Measurements from ENCODE around the gene SLC7A6OS.

Gene SLC7A6OS

DNA sequence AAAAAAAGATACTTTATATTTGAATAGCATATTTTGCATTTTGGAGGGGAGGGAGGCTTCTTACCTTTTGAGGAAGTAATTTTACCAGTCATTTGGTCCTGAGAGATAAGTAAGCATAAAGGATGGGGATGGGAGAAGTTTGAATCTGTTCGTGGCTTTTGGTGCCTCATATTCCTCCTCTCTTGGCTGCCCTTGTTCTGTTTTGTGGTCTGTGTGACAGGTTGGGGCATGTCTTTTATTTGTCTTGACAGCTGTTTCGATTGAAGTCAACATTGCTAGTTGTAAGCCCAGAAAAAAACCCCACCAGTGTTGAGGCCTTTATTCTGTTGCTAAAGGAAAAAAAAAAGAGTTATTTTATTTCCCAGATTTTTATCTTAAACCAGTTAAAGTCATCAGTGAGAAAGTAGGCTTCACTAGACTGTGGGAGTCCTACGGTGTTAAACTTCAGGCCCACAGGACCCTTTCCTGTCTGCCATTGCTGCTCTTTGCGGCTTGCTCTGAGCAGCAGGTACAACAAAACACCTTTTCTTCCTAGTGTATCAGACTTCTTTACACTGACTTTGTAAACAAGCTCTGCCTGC is 35.0 kb downstream of the SLC7A6OS start:
- DNase-seq, result no peak

DNA sequence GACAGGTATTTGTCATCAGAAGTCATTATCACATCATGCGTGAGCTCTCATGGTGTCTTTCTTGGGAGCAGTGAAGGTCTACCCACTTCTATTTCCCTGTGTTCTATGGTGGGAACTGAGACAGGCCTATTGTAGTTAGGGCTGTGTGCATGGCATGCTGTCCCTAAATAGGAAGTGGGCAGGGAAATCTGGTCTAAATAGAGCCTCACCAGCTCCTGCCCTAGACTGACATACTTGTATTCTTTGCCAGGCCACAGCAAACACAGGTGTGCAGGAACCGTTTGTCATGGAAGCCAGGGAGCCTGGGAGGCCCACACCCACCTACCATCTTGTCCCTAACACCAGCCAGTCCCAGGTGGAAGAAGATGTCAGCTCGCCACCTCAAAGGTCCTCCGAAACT is 36.3 kb downstream of the SLC7A6OS start:
- no peak for DNase-seq

DNA sequence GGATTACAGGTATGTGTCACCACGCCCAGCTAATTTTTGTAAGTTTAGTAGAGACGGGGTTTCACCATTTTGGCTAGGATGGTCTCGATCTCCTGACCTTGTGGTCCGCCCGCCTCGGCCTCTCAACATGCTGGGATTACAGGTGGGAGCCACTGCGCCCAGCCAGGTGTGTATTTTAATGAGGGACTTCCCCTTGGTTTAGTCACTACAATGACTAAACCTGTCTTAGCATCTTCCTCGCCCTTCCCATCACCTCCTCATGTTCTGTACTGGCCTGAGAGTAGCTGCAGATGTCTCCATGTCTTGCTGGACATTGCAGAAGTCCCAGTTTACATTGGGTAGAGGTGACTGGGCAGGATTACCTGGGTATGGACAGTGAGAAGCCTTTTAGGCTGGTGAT is 36.9 kb downstream of the SLC7A6OS start:
- no peak for DNase-seq

DNA sequence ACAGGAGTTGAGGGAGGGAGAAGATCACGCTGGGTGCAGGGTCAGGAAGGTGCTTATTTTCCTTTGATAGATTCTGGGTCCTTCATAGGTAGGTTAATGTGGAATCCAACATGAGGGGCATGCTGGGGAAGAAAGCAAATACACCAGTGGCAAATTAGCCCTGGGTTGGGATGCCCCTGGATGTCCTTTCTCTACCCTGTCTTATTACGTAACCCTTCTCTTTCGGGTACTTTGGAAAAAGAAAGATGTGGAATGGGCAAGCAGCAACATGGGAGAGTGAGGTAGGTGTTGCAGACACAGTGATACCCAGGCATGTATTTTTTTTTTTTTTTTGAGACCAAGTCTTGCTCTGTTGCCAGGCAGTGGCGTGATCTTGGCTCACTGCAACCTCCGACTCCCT is 37.3 kb downstream of the SLC7A6OS start:
- DNase-seq, result no peak

DNA sequence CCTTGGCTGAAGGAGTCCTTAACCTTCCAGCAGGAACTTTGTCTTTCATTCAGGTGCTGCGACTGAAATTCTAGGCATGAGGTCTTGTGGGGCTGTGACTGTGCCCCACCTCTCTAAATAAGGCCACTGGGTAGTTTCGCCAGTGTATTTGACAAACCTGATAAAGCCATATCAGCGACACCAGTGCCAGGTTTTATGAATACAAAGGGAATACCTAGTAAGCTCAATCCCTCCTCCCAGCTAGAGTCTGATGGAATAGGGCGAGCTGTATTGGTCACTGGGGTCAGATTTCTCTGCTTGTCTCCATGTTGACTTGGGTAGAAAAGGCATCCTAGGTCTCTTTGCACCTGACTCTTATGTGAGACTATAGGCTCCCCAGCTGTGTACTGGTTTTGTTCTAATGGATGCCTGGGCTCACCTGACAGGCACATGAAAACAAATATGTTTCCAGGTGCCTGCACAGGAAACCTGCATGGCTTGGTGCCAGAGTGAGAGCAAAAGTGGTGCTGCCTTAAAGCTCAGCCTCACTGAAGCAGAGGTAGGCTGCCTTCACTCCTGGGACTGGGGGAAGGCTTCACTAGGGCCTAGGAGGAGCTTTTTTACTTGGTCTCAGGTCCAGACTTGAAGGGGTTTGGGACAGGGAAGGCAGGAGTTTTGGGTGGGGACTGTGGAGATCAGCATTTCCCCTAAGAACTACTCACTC is 38.1 kb downstream of the SLC7A6OS start:
- no peak for DNase-seq

DNA sequence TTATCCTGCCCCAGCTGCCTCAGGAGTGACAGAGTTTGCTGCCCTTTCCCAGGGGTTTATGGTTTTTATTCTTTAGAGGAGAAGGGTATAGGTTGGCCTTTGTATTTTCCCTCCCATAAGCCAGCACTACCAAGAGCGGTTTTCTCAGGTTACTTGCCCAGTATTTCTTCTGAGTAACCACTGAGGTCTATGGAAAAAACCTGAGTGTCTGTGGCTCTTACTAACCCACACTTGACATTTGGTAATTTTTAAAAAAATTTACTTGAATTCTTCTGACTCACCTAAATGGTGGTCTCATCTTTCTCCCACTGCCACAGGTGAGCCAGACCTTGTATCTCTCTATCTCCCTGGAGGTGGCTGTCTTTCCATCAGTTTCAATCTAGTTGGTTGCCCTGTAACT is 40.4 kb downstream of the SLC7A6OS start:
- no peak for DNase-seq

DNA sequence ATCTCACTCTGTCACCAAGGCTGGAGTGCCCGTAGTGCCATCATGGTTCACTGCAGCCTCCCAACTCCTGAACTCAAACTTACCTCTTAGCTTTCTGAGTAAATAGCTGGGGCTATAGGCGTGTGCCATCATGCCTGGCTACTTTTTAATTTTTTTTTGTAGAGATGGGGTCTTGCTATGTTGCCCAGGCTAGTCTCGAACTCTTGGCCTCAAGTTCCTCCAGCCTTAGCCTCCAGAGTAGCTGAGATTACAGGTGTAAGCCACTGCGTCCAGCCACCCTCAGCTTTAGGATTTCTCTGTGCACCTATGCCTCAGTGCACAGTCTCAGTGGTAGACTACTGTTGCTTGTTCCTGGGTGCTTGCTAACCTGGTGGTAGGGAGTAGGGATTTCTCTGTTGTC is 41.0 kb downstream of the SLC7A6OS start:
- no peak for DNase-seq

DNA sequence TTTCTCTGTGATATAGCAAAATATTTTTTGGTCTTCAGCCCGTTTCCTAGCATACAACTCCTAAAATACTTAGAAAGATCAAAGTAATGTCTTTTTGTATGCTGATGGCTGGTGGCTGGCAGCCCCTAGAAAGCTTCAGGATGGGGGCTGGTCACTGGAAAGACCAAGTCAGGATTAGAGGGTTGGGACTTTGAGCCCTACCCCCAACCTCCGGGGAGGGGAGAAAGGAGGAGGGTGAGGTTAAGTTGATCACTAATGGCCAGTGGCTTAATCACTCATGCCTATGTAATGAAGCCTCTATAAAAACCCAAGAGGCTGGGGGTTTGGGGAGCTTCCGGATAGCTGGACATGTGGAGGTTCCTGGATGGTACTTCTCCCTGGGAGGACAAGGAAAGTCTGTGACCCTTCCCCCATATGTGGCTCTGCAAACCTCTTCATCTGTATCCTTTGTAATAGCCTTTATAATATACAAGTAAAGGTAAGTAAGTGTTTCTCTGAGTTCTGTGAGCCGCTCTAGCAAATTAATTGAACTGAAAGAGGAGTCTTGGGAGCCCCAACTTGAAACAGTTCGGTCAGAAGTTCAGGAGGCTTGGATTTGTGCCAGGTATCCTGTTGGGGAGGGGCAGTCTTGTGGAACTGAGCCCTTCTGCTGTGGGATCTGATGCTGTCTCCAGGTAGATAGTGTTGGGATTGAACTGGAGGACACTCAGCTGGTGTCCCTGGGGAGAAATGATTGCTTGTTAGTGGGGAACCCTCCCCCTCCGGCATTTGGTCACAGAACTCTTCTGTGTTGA is 42.9 kb downstream of the SLC7A6OS start:
- no peak for DNase-seq

DNA sequence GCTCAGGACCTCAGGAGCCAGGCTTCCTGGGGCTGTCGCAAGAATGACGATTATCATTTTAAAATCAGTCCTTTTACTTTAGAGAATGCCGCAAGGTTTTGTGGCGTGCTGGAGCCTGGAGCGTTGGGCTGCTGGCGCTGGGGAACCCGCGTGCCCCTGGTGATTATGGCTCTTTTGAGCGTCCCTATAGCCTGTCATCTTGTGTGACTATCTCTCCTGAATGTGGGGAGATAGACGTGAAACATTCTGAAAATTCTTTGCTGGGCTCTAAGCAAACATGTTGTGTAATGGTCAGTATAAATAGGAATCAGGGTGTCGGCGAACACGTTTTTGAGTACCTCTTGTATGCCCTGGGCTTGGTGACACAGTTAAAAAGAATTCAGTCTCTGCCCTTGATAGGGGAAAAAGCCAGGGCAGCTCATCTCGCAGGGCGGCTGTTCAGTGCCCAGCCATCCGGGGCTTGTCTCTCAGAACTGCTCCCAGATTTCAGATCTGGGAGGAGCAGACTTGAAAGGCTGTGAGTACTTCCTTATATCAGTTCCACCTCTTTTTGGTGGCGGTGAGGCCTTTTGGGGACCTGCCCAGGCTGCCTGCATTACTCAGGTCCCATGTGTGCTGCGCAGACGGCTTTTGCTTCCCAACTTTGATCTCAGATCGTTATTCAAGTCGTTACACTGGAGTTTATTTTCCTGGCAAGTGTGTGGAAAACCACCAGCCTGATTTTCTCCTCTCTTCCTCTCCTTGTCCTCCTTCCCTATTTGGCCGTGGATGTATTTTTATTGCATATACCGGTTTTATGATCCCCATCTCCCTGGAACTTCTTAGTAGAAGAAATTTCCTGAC is 45.4 kb downstream of the SLC7A6OS start:
- DNase-seq, result no peak

DNA sequence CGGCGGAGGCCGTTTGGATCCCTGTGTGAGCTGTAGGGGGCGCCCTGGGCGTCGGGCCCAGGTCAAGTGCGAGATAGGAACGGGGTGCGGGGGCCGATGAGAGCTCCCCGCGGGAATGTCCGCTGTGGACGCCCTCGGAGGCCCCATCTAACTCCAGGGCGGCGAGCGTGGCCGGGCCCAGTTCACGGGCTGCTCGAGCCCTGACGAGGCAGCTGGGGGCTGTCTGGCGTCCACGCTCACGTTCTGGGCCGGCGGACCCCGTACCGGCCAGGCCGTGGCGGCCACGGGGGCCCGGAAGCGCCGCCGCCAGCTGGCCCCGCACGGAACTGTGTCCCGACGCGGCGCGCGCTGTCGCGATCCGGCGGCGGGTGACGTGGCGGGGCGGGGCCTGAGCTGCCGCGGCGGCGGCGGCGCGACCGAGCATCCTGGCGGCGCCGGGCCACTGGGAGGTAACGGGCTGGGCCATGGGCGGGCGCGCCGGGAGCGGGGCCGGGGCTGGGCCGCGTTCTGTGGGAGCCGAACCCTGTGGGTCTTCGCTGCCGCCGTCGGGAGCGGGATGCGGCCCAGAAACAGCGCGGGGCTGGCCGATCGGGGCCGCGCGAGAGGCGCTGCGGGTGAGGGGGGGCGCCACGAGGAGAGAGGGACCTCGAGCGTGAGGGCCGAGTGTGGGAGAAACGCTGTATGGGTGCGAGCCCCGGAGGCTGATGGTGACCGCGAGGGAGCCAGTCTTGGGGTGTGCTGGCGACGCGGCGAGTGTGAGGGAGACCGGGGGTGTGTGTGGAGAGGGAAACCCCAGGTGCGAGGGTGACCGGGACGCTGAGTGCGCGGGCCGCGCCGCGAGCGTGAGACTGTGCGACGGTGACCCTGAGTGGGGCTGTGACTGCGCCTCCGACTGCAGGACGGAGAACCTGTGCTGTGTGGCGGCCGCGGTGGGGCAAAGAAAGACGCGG is 46.3 kb downstream of the SLC7A6OS start, which contains the start of gene SLC7A6:
SLC7A6 (plus strand) TSS at position 399 of the 950 bp plus-strand sequence. CDS start 10,201 bp downstream, outside the sequence.
- DNase-seq, result peak; percentile 56

DNA sequence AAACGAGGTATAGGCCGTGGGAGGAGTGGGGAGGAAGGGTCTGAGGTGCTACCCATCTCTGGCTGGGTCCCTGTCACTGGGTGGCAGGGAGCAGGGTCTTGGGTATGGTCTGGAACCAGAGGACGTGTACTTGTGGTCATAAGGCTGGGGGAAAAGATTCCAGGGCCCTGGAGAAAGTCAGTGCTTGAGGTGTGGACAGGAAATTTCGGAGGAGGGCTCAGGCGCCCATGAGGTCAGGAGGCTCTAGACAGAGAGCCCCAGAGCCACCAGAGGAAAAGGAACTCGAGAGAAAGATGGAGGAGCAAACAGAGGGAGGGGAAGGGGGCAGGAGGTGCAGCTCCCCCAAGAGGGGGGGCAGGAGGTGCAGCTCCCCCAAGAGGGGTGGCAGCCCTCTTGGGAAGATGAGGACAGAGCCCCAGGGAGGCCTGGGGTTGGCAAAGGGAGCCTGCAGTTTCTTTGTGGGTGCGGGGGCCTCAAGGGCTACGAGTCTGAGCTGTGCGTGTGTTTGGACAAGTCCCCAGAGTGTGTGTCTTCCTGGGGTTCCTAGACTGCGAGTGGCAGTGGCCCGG is 47.1 kb downstream of the SLC7A6OS start:
- no peak for DNase-seq

DNA sequence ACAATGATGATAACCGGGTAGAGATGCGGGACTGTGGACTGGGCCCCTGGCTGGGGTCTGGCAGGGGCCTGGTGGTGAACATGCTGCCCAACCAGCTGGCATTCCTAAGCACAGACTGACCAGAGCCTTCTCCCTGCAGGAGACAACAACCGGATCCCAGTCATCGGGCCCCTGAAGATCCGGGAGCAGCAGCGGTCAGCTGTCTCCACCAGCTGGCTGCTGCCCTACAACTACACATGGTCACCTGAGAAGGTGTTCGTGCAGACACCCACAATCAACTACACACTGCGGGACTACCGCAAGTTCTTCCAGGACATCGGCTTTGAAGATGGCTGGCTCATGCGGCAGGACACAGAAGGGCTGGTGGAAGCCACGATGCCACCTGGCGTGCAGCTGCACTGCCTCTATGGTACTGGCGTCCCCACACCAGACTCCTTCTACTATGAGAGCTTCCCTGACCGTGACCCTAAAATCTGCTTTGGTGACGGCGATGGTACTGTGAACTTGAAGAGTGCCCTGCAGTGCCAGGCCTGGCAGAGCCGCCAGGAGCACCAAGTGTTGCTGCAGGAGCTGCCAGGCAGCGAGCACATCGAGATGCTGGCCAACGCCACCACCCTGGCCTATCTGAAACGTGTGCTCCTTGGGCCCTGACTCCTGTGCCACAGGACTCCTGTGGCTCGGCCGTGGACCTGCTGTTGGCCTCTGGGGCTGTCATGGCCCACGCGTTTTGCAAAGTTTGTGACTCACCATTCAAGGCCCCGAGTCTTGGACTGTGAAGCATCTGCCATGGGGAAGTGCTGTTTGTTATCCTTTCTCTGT is 51.5 kb downstream of the SLC7A6OS start:
- DNase-seq, result no peak

DNA sequence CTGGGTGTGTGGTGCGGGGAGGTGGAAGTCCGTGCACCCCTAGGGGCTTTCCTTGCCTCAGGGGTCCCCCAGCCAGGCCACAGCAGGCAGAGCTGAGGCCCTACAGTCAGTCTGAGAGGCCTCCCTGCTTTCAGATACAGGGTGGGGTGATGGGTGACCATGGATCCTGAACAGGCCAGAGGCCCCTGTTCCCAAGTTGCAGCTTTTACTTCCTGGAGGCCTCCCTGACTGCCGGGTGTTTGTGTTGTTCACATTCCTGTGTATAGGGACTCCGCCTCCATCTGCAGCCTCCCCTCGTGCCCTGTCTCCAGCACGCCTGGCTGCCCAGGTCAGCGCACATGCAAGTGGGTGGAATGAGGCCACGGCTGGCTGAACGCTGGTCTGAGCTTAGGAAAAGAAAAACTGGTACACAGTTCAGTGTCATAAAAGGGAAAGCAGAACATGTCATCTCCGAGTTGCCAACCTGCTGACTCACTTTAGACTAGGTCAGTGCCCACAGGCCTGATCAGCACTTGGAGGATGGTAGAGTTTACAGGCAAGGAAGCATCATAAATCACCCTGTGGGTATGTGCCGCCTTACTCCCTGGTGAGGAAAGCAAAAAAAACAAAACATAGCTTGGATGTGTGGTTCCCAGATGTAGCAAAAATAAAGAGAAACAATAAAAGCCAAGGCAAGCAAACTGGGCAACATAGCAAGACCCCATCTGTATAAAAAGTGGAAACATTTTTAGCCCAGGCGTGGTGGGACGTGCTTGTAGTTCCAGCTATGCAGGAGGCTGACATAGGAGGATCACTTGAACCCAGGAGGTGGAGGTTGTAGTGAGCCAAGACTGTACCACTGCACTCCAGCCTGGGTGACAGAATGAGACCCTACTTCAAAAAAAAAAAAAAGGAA is 52.6 kb downstream of the SLC7A6OS start:
- DNase-seq, result no peak

DNA sequence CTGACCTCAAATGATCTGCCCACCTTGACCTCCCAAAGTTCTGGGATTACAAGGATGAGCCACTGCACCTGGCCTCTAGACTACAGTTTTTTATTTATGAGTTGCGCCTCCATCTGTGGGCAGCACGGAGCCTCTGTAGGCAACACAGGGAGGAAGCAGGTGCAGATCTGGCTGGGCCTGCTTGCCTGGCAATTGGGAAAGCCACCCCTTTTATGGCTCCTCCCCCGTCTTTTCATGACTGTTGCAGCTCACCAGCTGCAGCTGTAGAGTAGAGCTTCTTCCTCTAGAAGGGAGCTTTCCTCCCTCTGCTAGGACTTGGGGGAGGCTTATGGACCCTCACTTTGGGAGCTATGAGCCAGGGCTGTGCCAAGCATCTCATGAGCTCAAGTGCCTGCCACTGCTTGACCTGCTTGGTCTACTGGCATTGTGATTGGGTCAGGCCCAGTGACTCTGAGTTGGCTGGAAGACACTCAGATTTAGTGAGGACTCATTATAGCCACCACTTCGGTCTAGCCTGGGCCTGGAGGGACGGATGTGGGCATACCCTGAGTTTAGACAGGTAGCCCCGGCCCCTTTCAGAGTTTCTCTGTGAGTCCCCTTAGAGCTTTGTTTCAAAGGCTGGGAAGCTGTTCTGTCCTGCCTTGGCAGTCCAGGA is 53.4 kb downstream of the SLC7A6OS start:
- no peak for DNase-seq

DNA sequence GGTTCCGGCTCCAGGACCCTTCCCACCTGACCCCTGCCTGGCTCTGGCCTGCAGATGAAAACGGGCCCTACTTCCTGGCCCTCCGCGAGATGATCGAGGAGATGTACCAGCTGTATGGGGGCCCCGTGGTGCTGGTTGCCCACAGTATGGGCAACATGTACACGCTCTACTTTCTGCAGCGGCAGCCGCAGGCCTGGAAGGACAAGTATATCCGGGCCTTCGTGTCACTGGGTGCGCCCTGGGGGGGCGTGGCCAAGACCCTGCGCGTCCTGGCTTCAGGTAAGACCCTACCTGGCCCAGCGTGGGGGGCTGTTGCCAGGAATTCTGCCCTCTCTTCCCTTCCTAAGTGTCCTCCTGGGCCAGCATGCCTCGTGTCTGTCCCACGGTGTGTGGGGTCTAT is 55.0 kb downstream of the SLC7A6OS start:
- no peak for DNase-seq

DNA sequence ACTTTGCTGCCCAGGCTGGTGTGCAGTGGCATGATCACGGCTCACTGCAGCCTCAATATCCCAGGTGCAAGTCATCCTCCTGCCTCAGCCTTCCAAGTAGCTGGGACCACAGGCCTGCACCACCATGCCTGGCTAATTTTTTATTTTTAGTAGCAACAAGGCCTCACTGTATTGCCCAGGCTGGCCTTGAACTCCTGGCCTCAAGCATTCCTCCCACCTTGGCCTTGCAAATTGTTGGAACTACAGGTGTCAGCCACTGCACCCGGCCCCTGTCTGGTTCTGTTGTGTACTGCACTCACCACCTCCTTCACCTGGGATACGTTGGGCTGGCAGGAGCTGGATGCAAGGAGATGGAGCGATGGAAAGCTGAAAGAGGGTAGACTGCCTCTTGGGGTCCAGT is 57.0 kb downstream of the SLC7A6OS start:
- no peak for DNase-seq

DNA sequence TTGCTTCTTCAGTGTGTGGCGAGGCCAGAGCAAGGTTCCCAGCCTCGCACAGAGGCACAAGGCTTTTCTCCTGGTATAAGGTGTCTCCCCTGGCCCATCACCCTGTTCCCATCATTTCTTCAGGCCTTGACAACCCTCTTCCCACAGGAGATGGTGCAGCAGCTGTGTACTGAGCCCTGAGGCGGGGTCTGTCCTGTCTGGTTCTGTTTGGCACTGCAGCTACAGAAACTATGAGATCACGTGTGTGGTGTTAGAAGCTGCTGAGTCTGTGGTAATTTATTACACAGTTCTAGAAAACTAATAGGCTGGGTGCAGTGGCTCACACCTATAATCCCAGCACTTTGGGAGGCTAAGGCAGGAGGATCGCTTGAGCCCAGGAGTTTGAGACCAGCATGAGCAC is 58.4 kb downstream of the SLC7A6OS start:
- DNase-seq, result no peak

DNA sequence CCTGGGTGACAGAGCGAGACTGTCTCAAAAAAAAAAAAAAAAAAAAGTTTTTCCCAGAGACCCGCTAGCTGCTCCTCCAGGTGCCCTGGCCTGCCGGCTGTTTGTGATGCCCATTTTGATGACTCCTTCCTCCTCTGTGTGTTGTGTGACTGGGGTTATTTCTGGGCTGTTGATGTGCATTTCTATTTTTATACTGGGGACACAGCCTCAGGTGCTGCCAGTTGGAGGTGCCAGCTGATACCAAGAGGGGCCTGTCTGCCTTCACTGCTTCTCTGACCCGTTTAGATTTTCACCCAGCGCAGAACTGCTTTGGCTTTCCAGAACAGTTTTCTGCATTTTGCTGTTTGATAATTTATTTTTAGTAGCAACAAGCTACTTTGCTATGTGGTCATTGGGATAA is 58.9 kb downstream of the SLC7A6OS start:
- no peak for DNase-seq

DNA sequence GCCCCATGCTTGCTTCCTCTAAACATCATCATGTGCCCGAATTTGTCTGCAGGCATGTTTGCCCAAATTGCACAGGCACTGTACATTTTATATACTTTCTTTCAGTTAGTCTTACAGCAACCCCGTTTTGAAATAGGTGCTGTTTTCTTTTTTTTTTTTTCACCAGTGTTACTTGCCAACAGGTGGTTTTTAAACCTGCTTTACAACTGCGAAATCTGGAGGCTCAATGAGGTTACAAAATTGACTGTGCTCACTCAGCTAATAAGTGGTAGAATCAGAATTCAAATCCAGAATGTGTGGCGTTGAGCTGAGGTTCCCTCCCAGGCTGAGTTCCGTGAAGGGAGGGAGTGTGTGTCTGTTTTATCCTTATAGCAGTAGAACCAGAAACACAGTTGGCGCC is 59.8 kb downstream of the SLC7A6OS start:
- no peak for DNase-seq
